Panc1 (cell line): ENCODE measurements around the gene MINK1. TPM values are rescaled to one million over a fixed set of nuclear protein-coding genes. Genes with fewer than 3 reads are reported as not detected.

Experiments
- ATAC-seq: fragments of 200-7000 bp; cut with Tn5 transposase; 2 replicates; pipeline ENCODE4 v1.9.1; 2020; ENCODE audit warnings: mild to moderate bottlenecking, moderate library complexity
- BruUV-seq: library from RNA; stranded (reverse); fragments of 400-500 nt; replicated peaks from 2 replicates; lab custom pipeline; 2021; lab: Mats Ljungman, UMichigan
- CTCF ChIA-PET: fragments of 300-600 bp; sonication (Branson Sonifier 250); formaldehyde crosslinking; loops from one replicate; lab custom pipeline; 2022; ENCODE audit warnings: antibody characterized with exemption; lab: Charles Lee
- POLR2A ChIA-PET: fragments of 300-600 bp; sonication (Branson Sonifier 250); formaldehyde crosslinking; loops from one replicate; lab custom pipeline; 2022; ENCODE audit warnings: antibody characterized with exemption; lab: Charles Lee
- DNase-seq: peaks from one replicate; pipeline ENCODE4 v3.0.0-alpha.2; 2010; ENCODE audit warnings: low read depth, low spot score
- H3K27ac ChIP-seq: 2 replicates; pipeline ENCODE4 v1.5.1; 2011; ENCODE audit warnings: mild to moderate bottlenecking, low read length, inconsistent platforms
- H3K27me3 ChIP-seq: fragments of 200-500 bp; sonication (Bioruptor generic); 2 replicates; pipeline ENCODE4 v1.6.0; 2014; ENCODE audit warnings: low read length, inconsistent platforms; ENCODE audit not compliant: control insufficient read depth, insufficient read depth
- H3K36me3 ChIP-seq: fragments of 200-500 bp; sonication (Bioruptor generic); 2 replicates; pipeline ENCODE4 v1.5.1; 2014; ENCODE audit warnings: inconsistent platforms, mild to moderate bottlenecking, low read length, moderate library complexity; ENCODE audit not compliant: control insufficient read depth, insufficient read depth
- H3K4me1 ChIP-seq: 2 replicates; pipeline ENCODE4 v1.5.1; 2011; ENCODE audit warnings: inconsistent platforms, mild to moderate bottlenecking, low read length, moderate library complexity; ENCODE audit not compliant: control insufficient read depth, insufficient read depth
- H3K4me3 ChIP-seq, 2 experiments: 2 replicates each; pipeline ENCODE4 v1.5.1; 2011 to 2012; ENCODE audit warnings: low read depth in 2 of 2, low read length in 2 of 2, mild to moderate bottlenecking in 2 of 2, inconsistent platforms in 1 of 2, moderate library complexity in 1 of 2
- H3K9me3 ChIP-seq: fragments of 200-500 bp; sonication (Bioruptor generic); 2 replicates; pipeline ENCODE4 v1.5.1; 2014; ENCODE audit warnings: low read depth, mild to moderate bottlenecking, inconsistent platforms, low read length, moderate library complexity; ENCODE audit not compliant: control insufficient read depth, insufficient read depth
- CTCF ChIP-seq: fragments of 450-650 bp; IDR thresholded peaks from 2 replicates; pipeline ENCODE4 v1.5.1; 2017; ENCODE audit warnings: mild to moderate bottlenecking
- POLR2AphosphoS5 ChIP-seq: IDR thresholded peaks from 2 replicates; pipeline ENCODE4 v1.6.1; 2012; ENCODE audit warnings: mild to moderate bottlenecking, low read depth, low read length, moderate library complexity
- REST ChIP-seq, 2 experiments: IDR thresholded peaks; 2 replicates each; pipeline ENCODE4 v1.6.1; 2011 to 2012; ENCODE audit warnings: low read depth in 2 of 2, control low read depth in 1 of 2, low read length in 1 of 2, mild to moderate bottlenecking in 1 of 2, moderate library complexity in 1 of 2; ENCODE audit not compliant: insufficient read depth in 1 of 2
- SIN3A ChIP-seq: IDR thresholded peaks from 2 replicates; pipeline ENCODE4 v1.6.1; 2012; ENCODE audit warnings: low read depth, mild to moderate bottlenecking, low read length, moderate library complexity, borderline replicate concordance; ENCODE audit not compliant: insufficient read depth
- TCF7L2 ChIP-seq: IDR thresholded peaks from 2 replicates; pipeline ENCODE4 v1.6.1; 2011; ENCODE audit warnings: mild to moderate bottlenecking, low read depth, low read length, inconsistent platforms
- in situ Hi-C: cut with HindIII; loops from 2 replicates; pipeline ENCODE4 v1.10.0; 2016; ENCODE audit warnings: low sequenced_read_pairs, low pct_unique_long_range_greater_than_20kb
- intact Hi-C: fragments of 100-400 bp; cut with micrococcal nuclease; formaldehyde crosslinking; loops from one replicate; pipeline ENCODE4 v1.10.0; 2022; ENCODE audit not compliant: unreplicated experiment
- total RNA-seq: library from RNA; stranded (reverse); gene quantifications from one replicate; pipeline ENCODE4 v1.2.1, GENCODE V29; 2021; ENCODE audit not compliant: unreplicated experiment

Gene MINK1
- total RNA-seq, 1 experiment from 2014 or later = 78.2 TPM

GRCh38 chr17:4833941-4834680 lies 971 bp downstream of the MINK1 start:
- BruUV-seq = TSS peak; percentile 79
- Histone ChIP-seq H3K36me3 (no peaks in the 10 kb centered on the region), H3K27me3 (no peaks in the 10 kb centered on the region), H3K27ac (peak overlapping the region; percentile 75), H3K4me1 (peaks cover 9% of the 10 kb centered on the region), H3K9me3 (no peaks in the 10 kb centered on the region), H3K4me3 (peak overlapping the region; percentile 73 to 86)
- ChIA-PET POLR2A (no interaction called here), CTCF (no interaction called here)
- peak; percentile 44; the same call in 1 of the 2 replicates for ATAC-seq
- intact Hi-C loops (no loop called here), in situ Hi-C loops (no loop called here)
- DNase-seq = no peak
- TF ChIP-seq TCF7L2 (no peak), POLR2AphosphoS5 (no peak)

GRCh38 chr17:4834681-4835020 lies 1.5 kb downstream of the MINK1 start:
- POLR2A ChIA-PET = no interaction called here
- no peak for ATAC-seq
- Histone ChIP-seq H3K27ac (peak overlapping the region; percentile 75), H3K4me3 (peak overlapping the region; percentile 73 to 86), H3K27me3 (no peaks in the 10 kb centered on the region), H3K4me1 (peaks cover 9% of the 10 kb centered on the region), H3K36me3 (no peaks in the 10 kb centered on the region), H3K9me3 (no peaks in the 10 kb centered on the region)
- no TSS peak for BruUV-seq
- TF ChIP-seq REST (IDR thresholded peaks at IDR 0.05; ENCODE audit: insufficient read depth in 1 of 2, low read depth in 2 of 2, low read length in 1 of 2) (no peak), SIN3A (no peak), POLR2AphosphoS5 (no peak), CTCF (no peak), TCF7L2 (no peak)
- CTCF ChIA-PET = no interaction called here
- DNase-seq = no peak
- in situ Hi-C loops = no loop called here
- intact Hi-C loops = no loop called here

GRCh38 chr17:4836221-4836620 lies 3.1 kb downstream of the MINK1 start:
- POLR2A ChIA-PET = no interaction called here
- no peak overlapping the region for H3K4me3 ChIP-seq
- H3K27me3 ChIP-seq = no peaks in the 10 kb centered on the region
- in situ Hi-C loops = no loop called here
- TF ChIP-seq TCF7L2 = no peak
- TF ChIP-seq REST (IDR thresholded peaks at IDR 0.05; ENCODE audit: insufficient read depth in 1 of 2, low read depth in 2 of 2, low read length in 1 of 2) = no peak
- no peak for TF ChIP-seq SIN3A
- TF ChIP-seq CTCF = no peak
- TF ChIP-seq POLR2AphosphoS5 = no peak
- no peak for DNase-seq
- no peak overlapping the region for H3K27ac ChIP-seq
- intact Hi-C loops = no loop called here
- no TSS peak for BruUV-seq
- peaks cover 15% of the 10 kb centered on the region for H3K4me1 ChIP-seq
- no peaks in the 10 kb centered on the region for H3K36me3 ChIP-seq
- H3K9me3 ChIP-seq = no peaks in the 10 kb centered on the region
- no peak for ATAC-seq
- CTCF ChIA-PET = no interaction called here
